HUDEP-2 (cell line): ENCODE measurements around the gene IDH3A.
A peak's percentile ranks its signal among the peaks of the same experiment; 100 is the strongest.
"Not testable (repeated sequence)": the region's sequence is repeated elsewhere in the genome, so short reads cannot be mapped to it uniquely, and the experiment has no call there.

ENCODE experiments used
- DNase-seq, 76 experiments: peaks; one replicate each; lab custom pipeline; 2025; ENCODE audit not compliant: unreplicated experiment in 76 of 76; lab: John Stamatoyannopoulos, UW

Gene IDH3A

DNA sequence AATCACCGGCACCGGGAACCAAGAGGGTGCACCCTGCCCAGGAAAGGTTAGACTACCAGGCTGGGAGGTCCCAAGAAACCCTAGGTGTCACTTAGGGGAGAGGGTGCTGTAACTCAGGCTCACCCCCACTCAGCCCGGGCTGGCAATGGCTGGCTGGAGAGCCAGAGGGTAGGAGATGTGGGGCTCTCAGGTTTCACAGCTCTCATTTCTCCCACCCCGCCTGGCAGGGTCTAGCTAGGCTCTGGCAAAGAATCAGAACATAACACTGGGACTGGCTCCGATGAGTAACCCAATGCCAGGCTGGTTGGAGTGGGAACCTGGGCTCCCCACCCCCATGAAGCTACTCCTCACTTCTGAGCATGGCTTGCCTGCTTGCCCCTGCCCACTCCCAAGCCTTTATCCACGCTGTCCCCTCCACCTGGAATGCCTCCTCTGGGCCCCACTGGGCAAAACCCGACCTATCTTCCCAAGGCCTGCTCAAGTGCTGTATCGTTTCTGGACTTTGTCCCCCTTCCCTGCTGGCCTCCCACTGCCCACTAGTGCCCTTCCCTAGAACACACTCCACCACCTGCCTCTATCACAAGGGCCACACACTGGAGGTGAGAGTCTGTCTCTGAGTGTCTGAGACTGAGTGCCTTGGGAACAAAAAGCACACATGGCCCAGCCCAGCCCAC is 19.9 kb upstream of the IDH3A start:
- DNase-seq: no peak

DNA sequence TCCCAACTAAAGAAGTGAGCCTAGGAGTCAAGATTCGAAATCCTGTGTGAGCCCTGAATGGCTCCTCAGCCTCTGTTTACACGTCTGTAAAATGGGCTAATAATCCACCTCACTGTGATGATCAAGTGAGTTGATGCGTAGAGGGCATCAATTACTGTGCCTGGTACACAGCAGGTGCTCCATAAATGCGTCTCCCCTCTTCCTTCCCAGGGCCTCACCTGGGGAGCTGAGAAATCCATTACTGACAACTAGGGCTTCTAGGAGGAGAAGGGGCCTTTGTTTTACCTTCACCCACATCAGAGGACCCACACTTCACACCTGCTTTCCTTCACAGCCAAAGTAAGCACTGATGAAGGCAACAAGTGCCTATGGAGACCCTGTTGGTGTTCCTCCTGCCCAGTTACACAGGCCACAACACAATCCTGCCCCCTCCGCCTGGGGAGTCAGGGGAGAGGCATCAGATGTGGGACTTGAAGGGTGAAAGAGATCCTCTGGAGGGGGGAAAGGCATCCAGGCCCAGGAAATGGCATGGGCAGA is 19.3 kb upstream of the IDH3A start:
- DNase-seq: no peak

DNA sequence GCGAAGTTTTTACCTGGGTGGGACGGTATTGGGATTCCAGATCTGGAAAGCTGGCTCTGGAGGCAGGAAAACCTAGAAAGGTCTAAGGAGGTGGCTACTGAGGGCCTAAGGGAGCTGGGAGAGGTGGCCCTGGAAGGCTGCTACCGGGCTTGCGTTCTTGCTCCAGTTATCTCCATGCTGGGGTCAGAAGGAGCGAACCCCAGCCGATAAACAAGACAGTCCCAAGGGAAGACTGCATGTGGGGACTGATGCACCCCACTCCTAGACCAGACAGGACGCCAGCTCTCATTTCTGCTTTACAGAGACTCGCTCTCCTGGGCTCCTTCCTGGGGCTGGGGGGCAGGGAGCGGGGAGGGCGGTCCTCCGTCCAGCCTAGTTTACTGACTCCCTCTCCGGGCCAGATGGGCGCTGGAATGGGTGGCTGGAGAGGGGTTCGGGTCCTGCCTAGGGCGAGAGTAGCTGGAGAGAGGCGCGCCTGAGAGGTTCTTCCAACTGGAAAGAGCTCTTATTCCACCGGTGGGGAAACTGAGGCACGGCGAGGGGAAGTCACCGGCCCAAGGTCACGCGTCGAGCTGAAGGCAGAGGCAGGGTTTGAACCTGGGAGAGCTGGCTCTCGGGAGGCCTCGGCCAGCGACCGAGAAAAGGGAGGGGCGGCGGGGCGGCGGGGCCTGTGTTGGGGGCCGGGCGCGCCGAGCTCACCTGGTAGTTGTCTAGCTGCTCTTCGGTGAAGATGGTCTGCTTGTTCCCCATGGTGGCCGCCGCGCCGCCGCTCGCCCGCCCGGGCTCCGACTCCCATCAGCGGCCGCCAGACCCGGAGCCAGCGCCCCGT is 18.5 kb upstream of the IDH3A start:
- peak in 1 of 76 experiments; percentile 29 for DNase-seq

GRCh38 chr15:78131295-78132061 is 17.7 kb upstream of the IDH3A start, which contains the start of gene CIB2:
Gene CIB2 (minus strand): TSS chr15:78131445. CDS start chr15:78131215, 230 bp downstream.
- DNase-seq: peak in 48 of 76 experiments; percentile 3 to 58 (median 34)

DNA sequence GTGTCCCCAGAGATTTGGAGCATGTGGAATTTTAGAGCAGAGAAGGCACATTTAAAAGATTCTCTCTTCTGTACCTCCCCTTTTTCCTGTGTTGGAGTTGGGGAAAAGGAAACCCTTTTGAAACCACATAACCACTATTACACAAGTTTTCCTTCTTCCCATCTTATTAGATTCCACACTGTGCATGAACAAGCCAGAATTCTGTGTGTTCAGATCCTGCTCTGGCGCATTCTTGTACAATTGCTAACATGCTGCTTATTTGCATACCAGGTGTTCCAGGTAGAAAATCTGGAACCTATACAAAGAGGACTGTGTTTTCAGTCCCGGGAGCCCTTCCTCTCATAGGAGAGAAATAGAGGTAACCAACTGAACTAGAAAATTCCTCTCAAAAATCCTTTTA is 15.4 kb upstream of the IDH3A start:
- DNase-seq: no peak

DNA sequence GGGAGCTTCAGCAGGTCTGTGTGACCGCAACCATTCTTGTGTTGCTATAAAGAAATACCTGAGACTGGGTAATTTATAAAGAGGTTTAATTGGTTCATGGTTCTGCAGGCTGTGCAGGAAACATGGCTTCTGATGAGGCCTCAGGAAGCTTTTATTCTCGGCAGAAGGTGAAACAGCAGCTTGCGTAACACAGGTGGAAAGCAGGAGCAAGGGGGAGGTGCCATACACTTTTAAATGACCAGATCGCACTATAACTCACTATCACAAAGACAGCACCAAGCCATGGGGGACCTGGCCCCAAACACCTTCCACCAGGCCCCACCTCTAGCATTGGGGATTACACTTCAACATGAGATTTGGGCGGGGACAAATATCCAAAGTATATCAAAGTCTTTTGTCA is 9.6 kb upstream of the IDH3A start:
- no peak for DNase-seq

GRCh38 chr15:78140292-78140691 is 8.9 kb upstream of the IDH3A start:
- no peak for DNase-seq

- no peak for DNase-seq
Observed at GRCh38 chr15:78142332-78142731, 6.8 kb upstream of the IDH3A start.

GRCh38 chr15:78146425-78147154 is 2.6 kb upstream of the IDH3A start:
- no peak for DNase-seq

DNA sequence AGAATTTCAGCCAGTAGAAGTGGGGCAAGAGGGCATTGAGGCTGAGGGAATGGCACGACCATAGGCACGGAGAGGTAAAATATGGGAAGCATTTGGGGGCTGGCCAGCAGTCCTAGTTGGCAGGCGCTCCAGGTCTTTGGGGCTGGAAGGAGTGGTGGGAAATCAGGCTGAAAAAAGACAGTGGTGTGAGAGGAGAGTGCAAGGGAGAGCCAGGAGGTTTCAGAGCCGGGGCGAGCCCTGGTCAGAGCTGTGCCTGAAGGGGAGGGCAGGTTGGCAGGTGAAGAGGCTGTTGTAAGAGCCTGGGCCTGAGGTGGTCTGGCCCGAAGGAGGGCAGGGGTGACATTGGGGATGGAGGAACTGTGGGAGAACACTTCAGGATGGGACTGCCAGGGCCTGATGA is 1.6 kb upstream of the IDH3A start:
- DNase-seq: no peak

DNA sequence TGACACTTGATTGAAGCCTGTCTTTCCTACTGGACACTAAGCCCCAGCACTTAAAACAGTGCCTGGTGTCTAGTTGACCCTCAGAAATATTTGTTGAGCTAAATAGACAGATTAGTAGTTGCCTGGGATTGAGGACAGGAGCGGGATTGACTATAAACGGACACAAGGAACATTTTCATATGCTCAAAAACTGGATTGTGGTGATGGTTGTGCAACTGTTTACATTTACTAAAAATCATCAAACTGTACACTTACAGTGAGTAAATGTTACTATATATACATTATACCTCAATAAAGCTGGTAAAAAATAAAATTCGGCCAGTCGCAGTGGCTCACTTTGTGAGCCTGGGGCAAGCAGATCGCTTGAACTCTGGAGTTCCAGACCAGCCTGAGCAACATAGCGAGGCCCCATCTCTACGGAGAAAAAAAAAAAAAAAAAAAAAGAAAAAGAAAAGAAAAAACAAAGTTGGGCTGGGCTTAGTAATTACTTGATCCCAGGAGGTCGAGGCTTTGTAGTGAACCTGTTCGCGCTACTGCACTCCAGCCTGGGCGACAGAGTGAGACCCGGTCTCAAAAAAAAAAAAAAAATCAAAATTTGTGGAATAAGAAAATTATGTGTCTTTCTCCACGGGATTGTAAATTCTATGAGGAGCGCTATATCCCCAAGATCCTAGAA is 632 bp upstream of the IDH3A start:
- no peak for DNase-seq

GRCh38 chr15:78149805-78150751 is 916 bp downstream of the IDH3A start:
- DNase-seq: peak in 1 of 76 experiments; percentile 28

- DNase-seq: not testable (repeated sequence)
Observed at GRCh38 chr15:78151075-78151474, 1.9 kb downstream of the IDH3A start.

DNA sequence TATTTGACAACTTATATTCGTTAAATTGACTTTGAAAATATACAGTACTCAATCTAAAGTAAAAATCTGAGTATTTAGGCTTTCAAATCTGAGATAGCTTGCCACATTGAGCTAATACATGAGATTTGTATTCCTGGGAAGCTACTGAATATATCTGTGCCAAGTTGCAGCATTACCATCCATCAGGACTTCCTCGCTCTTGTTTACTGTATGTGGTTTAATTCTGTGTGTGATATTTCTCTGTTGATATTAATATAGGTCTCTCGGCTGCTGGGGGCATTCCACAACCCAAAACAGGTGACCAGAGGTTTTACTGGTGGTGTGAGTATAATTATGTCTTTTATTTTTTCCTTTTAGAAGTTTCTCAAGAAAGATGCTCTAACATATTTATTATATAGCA is 5.8 kb downstream of the IDH3A start:
- no peak for DNase-seq

GRCh38 chr15:78155355-78155939 is 6.3 kb downstream of the IDH3A start:
- DNase-seq: no peak

GRCh38 chr15:78156653-78157052 is 7.5 kb downstream of the IDH3A start:
- DNase-seq: no peak

DNA sequence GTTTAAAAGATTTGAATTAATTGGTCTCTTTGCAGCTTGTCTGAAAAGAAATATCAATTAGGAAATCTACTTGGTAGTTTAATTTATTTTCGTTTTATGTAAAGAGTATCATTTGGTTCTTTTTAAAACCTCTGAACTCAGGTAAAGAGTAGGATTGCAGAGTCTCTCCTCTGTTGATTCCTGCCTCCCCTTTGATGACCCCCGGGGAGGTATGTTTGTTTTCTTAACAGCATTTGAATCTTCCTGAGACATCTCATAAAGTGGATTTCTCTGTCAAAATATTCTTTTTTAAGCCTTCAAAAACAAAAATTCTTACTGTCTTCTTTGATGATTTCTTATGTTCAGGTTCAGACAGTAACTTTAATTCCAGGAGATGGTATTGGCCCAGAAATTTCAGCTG is 8.0 kb downstream of the IDH3A start:
- no peak for DNase-seq

- DNase-seq: no peak
Observed at GRCh38 chr15:78159395-78159794, 10.2 kb downstream of the IDH3A start.
